AG09319 (cell line): Measurements from ENCODE around the gene SPRING1.

ENCODE experiments used
- DNase-seq: peaks from one replicate; pipeline ENCODE4 v3.0.0-alpha.2; 2010; ENCODE audit warnings: low read depth; ENCODE audit errors: extremely low read depth
- CTCF ChIP-seq: IDR thresholded peaks from 2 replicates; pipeline ENCODE4 v1.5.1; 2011; ENCODE audit warnings: low read depth, mild to moderate bottlenecking, inconsistent platforms, low read length, moderate library complexity

The SPRING1 gene

GRCh38 chr12:116726694-116727093, 11.2 kb downstream of the SPRING1 start:
- DNase-seq: no peak
- TF ChIP-seq CTCF: no peak

GRCh38 chr12:116722245-116722644, 15.6 kb downstream of the SPRING1 start:
- no peak for TF ChIP-seq CTCF
- DNase-seq: no peak

GRCh38 chr12:116719731-116720528, 17.9 kb downstream of the SPRING1 start:
- TF ChIP-seq CTCF: no peak
- no peak for DNase-seq

GRCh38 chr12:116718655-116719454, 19.0 kb downstream of the SPRING1 start:
- TF ChIP-seq CTCF: no peak
- no peak for DNase-seq

GRCh38 chr12:116717466-116718437, 20.1 kb downstream of the SPRING1 start:
- peak; percentile 52 for DNase-seq
- TF ChIP-seq CTCF: no peak

GRCh38 chr12:116714175-116714574, 23.7 kb downstream of the SPRING1 start:
- DNase-seq: no peak
- TF ChIP-seq CTCF: no peak
